ENCODE results near the gene AARSD1.
"Not testable (repeated sequence)": the region's sequence is repeated elsewhere in the genome, so short reads cannot be mapped to it uniquely, and the experiment has no call there.

The AARSD1 gene

GRCh38 chr17:42980766-42981397, 16.6 kb upstream of the AARSD1 start:
- in situ Hi-C loops (cut with HindIII; ENCODE audit: low sequenced_read_pairs), result no loop called here

GRCh38 chr17:42980274-42980765, 16.1 kb upstream of the AARSD1 start, which contains the start of gene RUNDC1:
TSS of gene RUNDC1 (plus strand) at chr17:42980565. CDS start at chr17:42980577, 12 bp downstream.
- in situ Hi-C loops (cut with HindIII; ENCODE audit: low sequenced_read_pairs), result no loop called here

- in situ Hi-C loops (cut with HindIII; ENCODE audit: low sequenced_read_pairs), result no loop called here
These were observed 15.4 kb upstream of the AARSD1 start, which contains the start of gene PTGES3L for GRCh38 chr17:42979511-42980273. TSS of gene PTGES3L (minus strand) at chr17:42980080. CDS start at chr17:42980053, 27 bp downstream.

- in situ Hi-C loops (cut with HindIII; ENCODE audit: low sequenced_read_pairs), result not testable (repeated sequence)
These were observed 11.4 kb upstream of the AARSD1 start for GRCh38 chr17:42975701-42976100.

GRCh38 chr17:42975265-42975664, 11.0 kb upstream of the AARSD1 start:
- in situ Hi-C loops (cut with HindIII; ENCODE audit: low sequenced_read_pairs), result no loop called here

GRCh38 chr17:42973323-42973722, 9.1 kb upstream of the AARSD1 start:
- in situ Hi-C loops (cut with HindIII; ENCODE audit: low sequenced_read_pairs), result not testable (repeated sequence)

- in situ Hi-C loops (cut with HindIII; ENCODE audit: low sequenced_read_pairs), result no loop called here
These were observed 7.3 kb upstream of the AARSD1 start for GRCh38 chr17:42971589-42971988.

- in situ Hi-C loops (cut with HindIII; ENCODE audit: low sequenced_read_pairs), result no loop called here
These were observed 4.8 kb upstream of the AARSD1 start for GRCh38 chr17:42969001-42969581.

- in situ Hi-C loops (cut with HindIII; ENCODE audit: low sequenced_read_pairs), result no loop called here
These were observed 3.7 kb upstream of the AARSD1 start for GRCh38 chr17:42967925-42968324.

- in situ Hi-C loops (cut with HindIII; ENCODE audit: low sequenced_read_pairs), result no loop called here
These were observed 10.6 kb downstream of the AARSD1 start for GRCh38 chr17:42953669-42954068.

GRCh38 chr17:42950044-42950783, 14.0 kb downstream of the AARSD1 start:
- in situ Hi-C loops (cut with HindIII; ENCODE audit: low sequenced_read_pairs), result no loop called here

- in situ Hi-C loops (cut with HindIII; ENCODE audit: low sequenced_read_pairs), result loop anchor here (25.0 kb wide), 1 partner anchor 335 kb away; the partner anchor contains the start of genes RETREG3 and TUBG1
These were observed 17.4 kb downstream of the AARSD1 start for GRCh38 chr17:42946812-42947211.

GRCh38 chr17:42944211-42944610, 20.0 kb downstream of the AARSD1 start:
- in situ Hi-C loops (cut with HindIII; ENCODE audit: low sequenced_read_pairs), result loop anchor here (25.0 kb wide), 1 partner anchor 332 kb away; the partner anchor contains the start of genes RETREG3 and TUBG1

GRCh38 chr17:42937712-42938596, 26.3 kb downstream of the AARSD1 start:
- in situ Hi-C loops (cut with HindIII; ENCODE audit: low sequenced_read_pairs), result loop anchor here (25.0 kb wide), 1 partner anchor 326 kb away; the partner anchor contains the start of genes RETREG3 and TUBG1

GRCh38 chr17:42929497-42929844, 34.8 kb downstream of the AARSD1 start:
- in situ Hi-C loops (cut with HindIII; ENCODE audit: low sequenced_read_pairs), result loop anchor here (5.0 to 25.0 kb wide), 2 partner anchors 72 to 317 kb away; partner anchors contain the start of genes RETREG3 and TUBG1

GRCh38 chr17:42928714-42929496, 35.3 kb downstream of the AARSD1 start:
- in situ Hi-C loops (cut with HindIII; ENCODE audit: low sequenced_read_pairs), result loop anchor here (5.0 to 25.0 kb wide), 2 partner anchors 72 to 317 kb away; partner anchors contain the start of genes RETREG3 and TUBG1

- in situ Hi-C loops (cut with HindIII; ENCODE audit: low sequenced_read_pairs), result loop anchor here (5.0 to 25.0 kb wide), 2 partner anchors 68 to 313 kb away; partner anchors contain the start of genes RETREG3 and TUBG1
These were observed 39.4 kb downstream of the AARSD1 start for GRCh38 chr17:42924891-42925290.

- in situ Hi-C loops (cut with HindIII; ENCODE audit: low sequenced_read_pairs), result not testable (repeated sequence)
These were observed 40.8 kb downstream of the AARSD1 start for GRCh38 chr17:42923472-42923871.

GRCh38 chr17:42922294-42922693, 42.0 kb downstream of the AARSD1 start:
- in situ Hi-C loops (cut with HindIII; ENCODE audit: low sequenced_read_pairs), result no loop called here
